GM19239 (cell line): ENCODE data around the gene GAST.

ENCODE experiments used
- DNase-seq: peaks from one replicate; pipeline ENCODE4 v3.0.0; 2011; ENCODE audit warnings: low spot score; ENCODE audit not compliant: insufficient read length
- FAIRE-seq: peaks from 2 replicates; lab custom pipeline; 2011; peaks lifted over from hg19 to GRCh38; lab: Jason Lieb, UNC

Gene GAST

DNA sequence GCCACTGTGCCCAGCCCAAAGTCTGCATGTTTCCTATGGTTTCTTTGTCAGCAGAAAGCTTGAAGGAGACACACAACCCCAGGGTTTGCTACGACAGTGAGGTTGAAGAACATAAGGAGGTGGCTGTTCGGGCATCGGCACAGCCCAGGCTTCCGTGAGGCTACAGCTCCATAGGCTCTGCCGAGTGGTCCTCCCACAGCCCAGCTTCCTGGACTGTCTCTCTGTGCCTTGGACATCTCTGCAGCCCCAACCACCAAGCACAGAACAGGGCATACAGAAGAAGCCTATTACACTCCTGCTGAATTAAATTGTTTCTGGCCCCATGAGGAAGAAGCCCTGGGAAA is 25.5 kb downstream of the GAST start:
- no peak for FAIRE-seq

DNA sequence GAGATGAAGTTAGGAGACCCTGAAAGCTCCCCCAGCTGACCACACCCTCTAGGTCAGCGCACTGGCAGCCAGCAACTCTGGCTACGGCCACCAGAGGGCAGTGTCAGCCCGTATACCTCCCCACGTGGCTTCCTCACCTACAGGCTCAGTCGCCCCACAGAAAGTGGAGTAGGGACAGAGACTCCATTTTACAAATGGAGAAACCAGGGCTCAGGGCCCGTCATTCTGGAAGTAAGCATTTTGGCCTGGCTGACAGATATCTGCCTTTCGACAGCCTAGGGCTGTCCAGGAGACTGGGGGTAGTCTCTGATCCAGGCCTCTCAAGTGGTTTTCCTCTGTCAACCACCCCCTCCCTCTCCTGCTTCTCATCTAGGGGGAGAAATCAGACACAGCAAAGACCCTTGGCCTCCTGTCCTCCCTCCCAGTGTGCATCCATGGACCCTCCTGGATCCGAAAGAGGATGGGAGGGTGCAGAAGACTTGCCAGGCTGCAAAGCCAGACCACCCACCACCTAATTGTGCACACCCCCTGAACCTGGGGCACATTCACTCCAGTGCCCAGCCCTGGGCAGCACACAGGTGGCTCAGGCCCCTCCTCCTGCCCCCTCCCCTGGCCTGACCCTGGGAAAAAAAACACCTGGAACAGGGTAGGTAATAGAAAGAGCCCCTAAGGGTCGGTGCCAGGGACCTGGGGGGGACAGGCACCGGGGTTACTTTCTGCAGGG is 26.1 kb downstream of the GAST start:
- FAIRE-seq (peak; percentile 93), DNase-seq (peak; percentile 98)

More for the DNA sequence above, 25.5 kb downstream of the GAST start:
- DNase-seq: no peak

DNA sequence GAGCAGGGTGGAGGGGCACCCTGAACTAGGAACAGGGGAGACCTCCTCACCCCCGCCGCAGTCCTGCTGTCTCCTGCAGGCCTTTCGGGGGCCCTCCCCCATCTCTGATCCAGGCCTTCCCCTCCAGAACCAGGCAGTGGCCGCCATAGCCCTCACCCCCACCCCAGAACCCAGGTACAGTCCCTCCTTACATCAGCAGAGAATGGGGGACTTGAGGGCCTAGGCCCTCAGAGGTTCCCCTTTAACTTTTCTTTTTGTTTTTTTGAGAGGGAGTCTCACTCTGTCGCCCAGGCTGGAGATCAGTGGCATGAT is 26.6 kb downstream of the GAST start:
- DNase-seq (no peak), FAIRE-seq (no peak)

DNA sequence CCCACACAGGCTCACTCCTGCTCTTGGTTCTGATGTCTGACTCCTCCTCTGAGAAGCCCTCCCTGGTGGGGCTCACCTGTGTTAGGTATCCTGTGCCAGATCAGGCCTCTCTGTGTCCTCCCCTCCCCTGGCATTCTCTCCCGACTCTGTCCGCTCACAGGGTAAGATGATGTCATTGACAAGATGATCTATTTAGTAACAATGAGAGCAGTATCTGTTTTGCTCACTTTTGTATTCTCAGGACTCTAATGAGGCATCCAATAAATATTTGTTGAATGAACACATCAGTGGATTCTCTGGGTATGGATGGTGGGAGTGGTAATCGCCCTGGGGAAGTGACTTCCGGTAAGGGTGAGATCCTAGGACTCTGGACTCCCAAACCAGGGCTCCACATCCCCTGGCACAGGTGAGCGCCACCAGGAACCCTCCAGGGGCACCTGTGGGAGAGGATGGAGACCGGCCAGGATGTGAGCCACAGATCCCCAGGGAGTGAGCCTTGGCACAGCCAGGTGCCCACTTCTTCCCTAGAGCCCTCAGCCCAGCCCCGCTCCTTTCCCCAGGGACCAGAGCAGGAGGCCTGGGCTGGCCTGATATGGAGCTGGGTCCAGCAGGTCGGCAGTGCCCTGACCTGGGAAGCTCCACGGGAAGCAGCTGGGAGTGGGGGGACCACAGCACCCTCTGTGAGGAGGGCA is 27.7 kb downstream of the GAST start:
- no peak for FAIRE-seq

DNA sequence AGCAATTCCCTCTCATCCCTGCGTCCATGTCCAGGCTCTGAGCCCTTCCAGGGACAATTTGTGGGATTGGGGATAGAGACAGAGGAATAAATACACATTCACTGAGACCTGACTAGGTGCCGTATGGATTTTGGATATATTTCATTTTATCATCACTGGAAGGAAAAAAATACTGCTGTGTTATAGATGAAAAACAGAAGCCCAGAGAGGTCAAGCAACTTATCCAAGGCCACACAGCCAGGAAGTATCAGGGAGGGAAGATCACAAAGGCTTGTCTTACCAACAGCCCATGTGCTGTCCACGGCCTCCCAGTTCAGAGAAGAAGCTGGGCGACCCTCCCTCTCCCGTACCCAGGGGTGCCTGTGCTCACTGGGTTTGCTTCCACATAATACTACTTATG is 28.4 kb downstream of the GAST start:
- FAIRE-seq (no peak), DNase-seq (no peak)

More for the DNA sequence above, 27.7 kb downstream of the GAST start:
- no peak for DNase-seq

DNA sequence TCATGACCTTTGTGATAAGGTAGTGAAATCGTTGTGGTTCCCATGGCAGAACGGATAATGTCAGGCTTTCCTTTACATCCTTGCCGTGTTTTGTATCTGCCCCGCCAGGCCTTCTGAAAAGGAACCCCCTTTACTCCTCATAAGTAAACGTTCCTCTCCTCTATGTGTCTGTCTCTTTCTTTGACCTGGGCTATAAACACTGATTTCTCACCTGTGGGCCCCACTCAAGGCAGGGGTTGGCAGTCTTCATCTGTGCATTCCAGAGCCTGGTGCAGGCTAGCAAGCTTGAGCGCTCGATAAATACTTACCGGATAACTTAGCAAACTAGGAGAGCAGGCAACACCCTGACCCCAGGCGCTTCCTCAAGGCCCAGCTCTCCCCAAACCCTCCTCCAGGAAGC is 29.6 kb downstream of the GAST start:
- FAIRE-seq: no peak
- no peak for DNase-seq

DNA sequence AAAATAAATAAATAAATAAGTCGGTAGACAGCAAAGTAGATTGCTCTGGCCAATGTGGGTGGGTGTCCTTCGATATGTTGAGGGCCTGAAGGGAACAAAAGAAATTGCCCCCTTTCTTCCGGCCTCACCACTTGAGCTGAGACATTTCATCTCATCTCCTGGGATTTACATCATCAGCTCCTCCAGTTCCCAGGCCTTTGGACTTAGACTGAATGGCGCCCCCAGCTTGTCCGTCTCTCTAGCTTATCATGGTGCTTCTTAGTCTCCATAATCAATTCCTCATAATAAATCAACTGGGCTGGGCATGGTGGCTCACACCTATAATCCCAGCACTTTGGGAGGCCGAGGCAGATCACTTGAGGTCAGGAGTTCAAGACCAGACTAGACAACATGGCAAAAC is 36.1 kb downstream of the GAST start:
- FAIRE-seq: no peak

DNA sequence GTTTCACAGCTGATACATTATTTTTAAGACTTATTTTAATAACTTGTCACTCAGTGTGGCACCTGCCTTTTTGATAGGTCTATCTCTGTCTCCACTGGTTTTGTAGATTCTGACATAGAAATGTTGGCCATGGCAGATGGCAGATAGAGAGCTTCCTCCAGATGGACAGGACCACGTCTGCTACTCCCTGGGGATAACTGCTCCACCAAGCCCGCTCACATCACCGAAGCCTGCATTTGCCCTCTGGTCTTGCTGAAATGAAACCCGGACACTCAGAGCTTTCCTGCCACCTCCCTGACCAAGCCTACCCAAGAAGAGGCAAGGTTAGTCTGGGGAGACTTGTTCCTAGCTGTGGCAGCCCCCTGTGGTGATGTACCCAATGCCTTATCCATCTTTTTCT is 38.7 kb downstream of the GAST start:
- DNase-seq (no peak), FAIRE-seq (no peak)

More for the DNA sequence above, 36.1 kb downstream of the GAST start:
- DNase-seq: no peak

DNA sequence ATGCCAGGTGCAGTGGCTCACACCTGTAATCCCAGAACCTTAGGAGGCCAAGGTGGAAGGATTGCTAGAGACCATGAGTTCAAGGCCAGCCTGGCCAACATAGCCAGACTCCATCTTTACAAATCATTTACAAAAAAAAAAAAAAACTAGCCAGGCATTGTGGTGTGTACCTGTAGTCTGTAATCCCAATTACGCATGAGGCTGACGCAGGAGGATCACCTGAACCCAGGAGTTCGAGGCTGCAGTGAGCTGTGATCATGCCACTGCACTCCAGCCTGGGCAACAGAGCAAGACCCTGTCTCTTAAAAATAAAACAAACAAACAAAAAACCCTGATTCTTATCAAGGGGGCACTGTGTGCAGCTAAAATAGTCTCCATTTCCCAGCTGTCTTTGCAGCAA is 39.2 kb downstream of the GAST start:
- DNase-seq: no peak
- FAIRE-seq: no peak

DNA sequence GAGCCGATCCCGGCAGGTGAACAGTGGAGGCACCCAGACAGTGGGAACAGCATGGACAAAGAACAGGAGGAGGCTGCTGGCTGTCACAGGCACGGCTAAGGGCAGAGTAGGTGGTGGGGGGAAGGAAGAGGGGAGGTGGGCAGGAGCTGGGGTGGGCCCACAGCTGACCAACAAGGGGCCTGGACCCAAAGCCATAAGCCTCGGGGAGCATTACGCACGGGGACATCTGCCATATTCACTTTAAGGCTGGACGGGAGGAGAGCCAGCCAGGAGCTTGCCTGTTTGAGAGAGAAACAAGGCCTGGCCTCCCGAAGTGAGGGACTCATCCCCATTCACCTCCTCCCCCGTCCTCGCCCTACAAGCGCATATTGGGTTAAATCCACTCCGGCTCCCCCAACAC is 41.9 kb downstream of the GAST start:
- no peak for DNase-seq
- FAIRE-seq: no peak

DNA sequence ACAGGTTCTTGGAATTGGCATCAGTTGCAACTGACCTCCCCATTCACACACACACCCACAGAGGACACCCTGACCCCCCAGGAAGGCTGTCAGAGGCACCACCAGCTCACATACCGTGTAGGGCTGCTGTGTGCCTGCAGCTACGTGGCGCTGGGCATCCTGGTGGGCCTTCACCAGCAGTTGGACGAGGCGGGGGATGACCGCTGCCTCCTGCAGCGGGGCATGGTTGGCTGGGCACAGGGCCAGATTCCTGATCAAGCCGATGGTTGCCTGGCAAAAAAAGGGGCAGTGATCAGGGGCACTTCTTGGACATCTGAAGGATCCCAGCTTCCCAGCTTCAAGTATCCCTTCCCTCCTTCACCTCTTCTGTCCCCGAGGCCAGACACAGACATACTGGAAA is 46.5 kb downstream of the GAST start:
- DNase-seq (no peak), FAIRE-seq (no peak)

DNA sequence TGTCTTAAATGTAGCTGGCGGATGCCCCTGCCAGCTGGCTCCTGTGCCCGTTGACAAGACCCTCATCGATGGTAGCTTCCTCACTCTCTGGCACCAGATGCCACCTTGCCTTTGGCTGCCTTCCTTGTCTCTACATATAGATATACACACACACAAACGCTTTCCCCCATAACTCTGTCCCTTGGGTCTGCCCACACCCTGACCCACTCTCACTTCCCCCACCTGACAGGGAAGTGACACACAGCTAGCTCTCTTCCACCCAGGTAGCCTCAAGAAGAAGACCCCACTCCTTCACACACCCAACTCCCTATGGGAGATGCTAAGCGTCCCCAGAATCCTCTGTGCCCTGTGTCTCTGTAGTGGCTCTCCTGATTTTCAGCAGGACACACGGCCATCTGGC is 48.7 kb downstream of the GAST start:
- DNase-seq: no peak
- FAIRE-seq: no peak

DNA sequence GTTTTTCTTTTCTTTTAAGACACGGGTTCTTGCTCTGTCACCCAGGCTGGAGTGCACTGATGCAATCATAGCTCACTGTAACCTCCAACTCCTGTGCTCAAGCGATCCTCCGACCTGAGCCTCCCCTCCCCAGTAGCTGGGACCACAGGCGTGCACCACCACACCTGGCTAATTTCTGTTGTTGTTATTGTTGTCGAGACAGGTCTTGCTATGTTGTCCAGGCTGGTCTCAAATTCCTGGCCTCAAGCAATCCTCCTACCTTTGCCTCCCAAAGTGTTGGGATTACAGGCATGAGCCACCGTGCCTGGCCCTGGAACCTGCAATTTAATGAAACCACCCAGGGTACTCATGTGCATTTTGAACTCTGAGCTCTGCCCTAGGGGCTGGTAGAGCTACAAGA is 50.3 kb downstream of the GAST start:
- no peak for FAIRE-seq
- DNase-seq: no peak

DNA sequence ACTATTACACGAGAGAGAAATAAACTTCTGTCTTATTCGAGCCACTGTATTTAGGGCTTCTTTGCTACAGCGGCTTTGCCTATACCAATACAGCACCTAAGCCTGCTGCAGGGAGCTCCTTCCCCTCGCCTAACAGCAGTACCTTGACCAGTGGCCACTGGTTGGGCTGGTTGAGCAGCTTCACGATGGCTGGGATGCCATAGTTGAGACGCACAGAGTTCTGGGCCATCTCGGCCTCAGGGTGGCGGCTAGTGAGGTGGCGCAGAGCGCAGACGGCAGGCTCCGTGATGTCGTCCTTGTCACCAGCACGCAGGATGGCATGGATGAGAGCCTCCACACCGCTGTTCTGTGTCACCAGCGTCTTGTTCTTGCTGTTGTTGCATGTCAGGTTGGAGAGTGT is 50.7 kb downstream of the GAST start:
- no peak for DNase-seq

DNA sequence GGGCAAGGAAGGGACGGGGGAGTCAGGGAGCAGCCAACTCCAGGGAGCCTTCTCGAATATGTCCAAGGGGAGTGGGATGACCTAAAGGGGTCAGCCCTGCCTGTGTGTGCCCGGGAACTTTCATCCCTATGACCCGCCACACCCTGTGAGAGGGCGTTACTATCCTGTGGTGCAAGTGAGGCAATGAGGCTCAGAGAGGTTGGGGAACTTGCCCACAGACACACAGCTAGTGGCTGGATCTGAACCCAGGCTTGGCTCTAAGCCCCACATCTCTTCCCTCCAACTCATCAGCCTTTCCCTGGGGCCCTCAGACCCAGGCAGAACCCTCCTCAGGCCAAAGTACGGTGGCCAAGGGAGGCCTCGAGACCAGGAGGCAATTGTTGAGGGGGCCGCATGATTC is 51.2 kb downstream of the GAST start:
- FAIRE-seq: no peak
- DNase-seq: no peak

More for the DNA sequence above, 50.7 kb downstream of the GAST start:
- no peak for FAIRE-seq
